GM13977 (cell line): ENCODE measurements around the gene CRELD2.

Experiments used
- DNase-seq: peaks from one replicate; pipeline ENCODE4 v3.0.0; 2012; ENCODE audit warnings: low spot score
- in situ Hi-C: fragments of 300-500 bp; cut with MboI; formaldehyde crosslinking; loops from one replicate; pipeline ENCODE4 v1.12.0; 2022; ENCODE audit warnings: low sequenced_read_pairs, low pct_unique_long_range_greater_than_20kb, mixed read lengths, inconsistent platforms; ENCODE audit not compliant: unreplicated experiment
- TF ChIP-seq, protein P1 (sequence below): IDR thresholded peaks from 2 replicates; pipeline ENCODE4 v1.5.1; 2012; ENCODE audit warnings: mild to moderate bottlenecking, control low read depth; ENCODE audit not compliant: insufficient read depth; ENCODE audit errors: extremely low read depth, missing control alignments

The CRELD2 gene

DNA sequence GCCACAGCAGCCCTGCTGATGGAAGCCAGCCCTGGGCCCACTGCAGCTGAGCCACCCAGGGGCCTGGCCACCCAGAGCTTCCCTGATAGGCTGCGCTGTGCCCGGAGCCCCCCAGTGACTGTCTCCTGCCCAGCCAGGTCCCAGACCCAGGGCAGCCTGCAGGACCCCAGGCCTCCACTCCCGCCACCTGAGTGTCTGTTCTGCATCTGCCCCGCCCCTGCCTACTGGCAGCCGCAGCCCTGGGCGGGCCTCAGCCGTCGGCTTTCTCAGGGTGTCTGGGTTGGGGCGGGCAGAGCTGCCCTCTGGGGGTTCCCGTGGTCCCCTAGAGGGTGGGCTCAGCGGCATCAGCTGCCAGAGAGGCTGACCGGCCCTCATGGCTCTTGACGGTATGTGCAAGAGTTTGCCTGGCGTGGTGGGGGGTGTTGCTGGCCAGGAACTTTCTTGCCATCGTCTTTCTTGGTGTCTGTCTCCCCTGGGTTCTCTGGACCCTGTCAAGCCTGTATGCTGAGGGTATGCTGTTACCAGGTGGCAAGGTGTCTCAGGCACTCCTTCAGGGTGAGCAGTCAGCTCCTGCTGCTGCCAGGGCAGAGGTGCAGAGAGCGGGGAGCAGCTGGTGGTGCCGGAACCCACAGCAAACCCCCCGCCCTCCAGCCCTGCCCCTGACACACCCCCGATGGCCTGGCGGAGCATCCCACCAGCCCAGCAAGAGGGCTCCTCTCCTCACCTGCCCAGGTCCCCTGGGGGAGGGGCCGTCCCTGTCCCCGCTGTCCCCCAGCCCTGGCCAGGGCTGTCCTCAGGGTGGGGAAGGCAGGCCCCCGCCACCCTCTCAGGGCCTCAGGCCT, 29.9 kb downstream of the CRELD2 start:
- no peak for DNase-seq
- TF ChIP-seq, protein P1, sequence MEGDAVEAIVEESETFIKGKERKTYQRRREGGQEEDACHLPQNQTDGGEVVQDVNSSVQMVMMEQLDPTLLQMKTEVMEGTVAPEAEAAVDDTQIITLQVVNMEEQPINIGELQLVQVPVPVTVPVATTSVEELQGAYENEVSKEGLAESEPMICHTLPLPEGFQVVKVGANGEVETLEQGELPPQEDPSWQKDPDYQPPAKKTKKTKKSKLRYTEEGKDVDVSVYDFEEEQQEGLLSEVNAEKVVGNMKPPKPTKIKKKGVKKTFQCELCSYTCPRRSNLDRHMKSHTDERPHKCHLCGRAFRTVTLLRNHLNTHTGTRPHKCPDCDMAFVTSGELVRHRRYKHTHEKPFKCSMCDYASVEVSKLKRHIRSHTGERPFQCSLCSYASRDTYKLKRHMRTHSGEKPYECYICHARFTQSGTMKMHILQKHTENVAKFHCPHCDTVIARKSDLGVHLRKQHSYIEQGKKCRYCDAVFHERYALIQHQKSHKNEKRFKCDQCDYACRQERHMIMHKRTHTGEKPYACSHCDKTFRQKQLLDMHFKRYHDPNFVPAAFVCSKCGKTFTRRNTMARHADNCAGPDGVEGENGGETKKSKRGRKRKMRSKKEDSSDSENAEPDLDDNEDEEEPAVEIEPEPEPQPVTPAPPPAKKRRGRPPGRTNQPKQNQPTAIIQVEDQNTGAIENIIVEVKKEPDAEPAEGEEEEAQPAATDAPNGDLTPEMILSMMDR = no peak
- in situ Hi-C loops = loop anchor here (25.0 kb wide), 1 partner anchor 89 kb away; no protein-coding TSS in a partner anchor

DNA sequence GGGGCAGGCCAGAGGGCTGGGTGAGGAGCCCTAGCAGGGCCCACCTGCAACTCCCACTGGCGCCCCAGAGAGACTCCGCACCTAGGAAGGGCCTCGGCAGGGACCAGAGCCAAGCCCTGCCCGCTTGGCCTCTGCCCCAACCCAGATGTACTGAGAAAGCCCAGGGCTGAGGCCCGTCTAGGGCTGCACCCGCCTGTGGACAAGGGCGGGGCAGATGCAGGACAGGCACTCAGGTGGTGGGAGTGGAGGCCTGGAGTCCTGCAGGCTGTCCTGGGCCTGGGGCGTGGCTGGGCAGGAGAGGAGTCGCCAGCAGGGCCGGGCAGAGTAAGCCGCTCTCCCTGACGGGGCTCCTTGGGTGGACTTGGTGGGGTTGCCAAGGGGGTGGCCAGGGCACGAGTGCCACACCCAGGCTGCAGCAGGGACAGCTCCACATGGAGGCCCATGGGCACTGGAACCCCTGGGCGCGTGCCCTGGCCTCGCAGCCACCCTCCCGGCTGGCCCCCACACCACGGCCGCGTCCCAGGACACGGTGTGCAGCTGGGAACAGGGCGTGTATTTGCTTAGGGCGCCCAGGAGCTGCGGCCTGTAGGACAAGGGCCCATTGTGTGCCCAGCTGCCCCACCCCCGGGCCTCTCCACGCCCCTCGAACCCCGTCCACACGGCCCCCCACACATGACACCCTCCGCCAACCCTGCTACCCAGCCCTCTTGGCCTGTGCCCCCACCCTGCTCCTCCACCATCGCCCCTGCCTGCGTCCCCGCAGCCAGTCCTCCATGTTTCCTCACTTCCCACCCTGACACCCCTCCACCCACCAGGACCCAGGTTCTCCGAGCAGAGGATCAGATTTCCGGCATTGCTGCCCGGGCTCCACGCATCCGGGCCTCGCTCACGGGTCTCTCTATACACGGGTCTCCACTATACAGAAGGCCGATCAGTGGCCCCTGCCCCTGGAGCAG, 30.8 kb downstream of the CRELD2 start:
- DNase-seq = no peak
- TF ChIP-seq, protein P1 = no peak
- in situ Hi-C loops = loop anchor here (25.0 kb wide), 1 partner anchor 88 kb away; no protein-coding TSS in a partner anchor

DNA sequence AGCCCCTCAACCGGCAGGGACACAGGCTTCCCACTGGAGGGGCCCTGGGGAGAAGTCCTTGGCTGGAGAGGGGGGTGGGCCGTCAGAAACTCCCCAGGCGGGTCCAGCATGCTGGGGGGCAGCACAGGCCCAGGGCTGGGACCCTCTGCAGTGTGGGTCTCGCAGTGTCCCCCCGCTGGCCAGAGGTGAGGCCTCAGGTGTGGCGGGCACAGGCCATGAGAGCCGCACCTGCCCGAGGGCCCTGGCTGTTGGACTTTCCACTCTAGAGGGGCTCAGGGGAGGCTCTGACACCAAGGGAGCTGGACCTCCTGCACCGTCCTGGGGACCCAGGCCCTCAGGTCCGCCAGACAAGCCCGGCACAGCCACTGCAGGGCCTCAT, 31.5 kb downstream of the CRELD2 start:
- TF ChIP-seq, protein P1 = no peak
- no peak for DNase-seq
- in situ Hi-C loops = loop anchor here (25.0 kb wide), 1 partner anchor 87 kb away; no protein-coding TSS in a partner anchor

DNA sequence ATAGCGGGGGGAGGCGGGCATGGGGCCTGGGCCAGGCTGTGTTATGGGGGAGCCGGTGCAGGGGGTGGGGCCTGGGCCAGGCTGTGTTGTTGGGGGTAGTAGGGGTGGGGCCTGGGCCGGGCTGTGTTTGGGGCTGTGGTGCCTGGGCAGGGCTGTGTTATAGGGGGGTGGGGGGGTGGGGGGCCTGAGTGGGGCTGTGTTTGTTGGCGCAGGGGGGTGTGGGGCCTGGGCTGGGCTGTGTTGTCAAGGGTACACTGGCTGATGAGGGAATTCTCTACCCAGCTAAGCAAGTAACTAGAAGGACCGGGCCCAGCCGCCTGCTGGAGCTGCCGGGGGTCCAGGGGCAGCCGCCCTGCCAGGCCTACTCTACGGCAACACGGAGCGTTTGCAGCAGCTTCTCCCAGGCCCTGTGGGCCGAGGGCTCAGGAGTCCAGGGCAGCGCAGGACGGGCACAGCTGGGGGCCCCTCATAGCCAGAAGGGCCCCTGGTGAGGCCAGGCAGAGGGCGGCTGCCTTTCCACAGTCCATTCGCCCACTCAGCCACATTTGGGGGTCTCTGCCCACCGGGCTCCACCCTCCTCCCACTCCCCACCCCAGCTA, 32.1 kb downstream of the CRELD2 start:
- TF ChIP-seq, protein P1 = no peak
- in situ Hi-C loops = no loop called here
- DNase-seq = no peak

DNA sequence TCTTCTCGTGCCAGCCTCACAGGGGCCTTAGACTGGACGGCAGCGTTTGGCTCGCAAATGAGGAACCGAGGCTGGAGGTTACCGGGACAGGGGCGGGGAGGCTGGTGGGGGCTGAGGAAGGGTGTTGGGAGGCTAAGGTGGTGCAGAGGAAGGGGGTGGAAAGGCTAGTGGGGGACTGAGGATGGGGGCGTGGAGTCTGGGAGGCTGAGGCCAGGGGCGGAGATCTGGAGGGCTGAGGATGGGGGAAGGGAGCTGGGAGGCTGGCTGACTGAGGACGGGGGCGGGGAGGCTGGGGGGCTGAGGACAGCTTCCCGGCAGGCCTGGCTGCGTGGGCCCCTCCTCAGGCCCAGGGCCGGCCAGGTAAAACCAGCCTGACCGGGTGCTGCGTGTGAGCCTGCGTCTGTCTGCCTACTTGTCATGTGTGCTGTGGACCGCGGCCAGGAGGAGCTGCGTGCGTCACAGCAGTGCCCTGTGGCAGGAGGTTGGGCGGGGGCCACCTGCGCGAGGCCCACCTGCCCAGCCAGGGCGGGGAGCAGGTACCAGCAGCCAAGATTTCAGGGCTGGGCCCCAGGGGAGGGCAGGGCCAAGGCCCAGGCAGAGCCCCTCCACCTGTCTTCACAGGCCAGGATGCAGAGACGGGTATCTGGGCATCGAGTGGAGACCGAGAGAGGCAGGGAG, 32.7 kb downstream of the CRELD2 start:
- in situ Hi-C loops = no loop called here
- DNase-seq = peak; percentile 68
- TF ChIP-seq, protein P1 = no peak

DNA sequence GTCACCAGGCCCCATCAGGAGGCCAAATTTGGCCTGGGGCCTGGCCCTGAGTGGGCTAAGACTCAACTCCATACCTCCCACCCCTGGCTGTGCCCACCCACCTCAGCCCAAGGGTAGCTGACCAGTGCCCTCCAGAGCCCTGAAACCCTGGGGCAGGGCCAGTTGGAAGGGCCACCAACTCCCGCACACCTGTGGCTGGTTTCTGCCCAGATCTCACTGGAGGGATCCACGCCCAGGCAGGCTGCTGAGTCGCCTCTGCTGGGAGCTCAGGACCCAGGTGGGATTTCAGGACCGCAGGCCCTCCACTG, 33.2 kb downstream of the CRELD2 start:
- TF ChIP-seq, protein P1 = no peak
- DNase-seq = no peak
- in situ Hi-C loops = no loop called here
